DMS53 treated with DMSO at 0.1 percent for 48 hours (cell line): ENCODE measurements around the gene GRAMD1B.
"Not testable (repeated sequence)": the region's sequence is repeated elsewhere in the genome, so short reads cannot be mapped to it uniquely, and the experiment has no call there.

Experiments used
- DNase-seq: peaks from one replicate; lab custom pipeline; 2025; ENCODE audit not compliant: unreplicated experiment; lab: John Stamatoyannopoulos, UW

Gene GRAMD1B

DNA sequence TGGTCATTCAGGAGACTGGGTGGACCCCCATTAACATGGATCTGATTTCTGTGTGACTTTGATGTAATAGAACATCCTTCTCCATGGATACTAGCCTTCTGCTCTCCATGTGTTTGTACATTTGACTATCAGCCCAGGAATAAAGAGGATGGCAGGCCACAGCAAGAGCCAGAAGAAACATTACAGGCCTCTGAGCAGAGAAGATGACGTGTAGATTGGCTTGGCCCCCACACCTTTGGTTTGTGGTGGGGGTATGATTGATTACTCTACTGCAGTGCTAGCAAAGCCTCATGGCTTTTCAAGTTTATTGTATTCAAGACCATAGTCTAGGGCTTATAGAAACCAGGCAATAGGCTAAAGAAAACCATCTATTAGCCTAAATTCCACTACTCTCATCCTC is 77.0 kb downstream of the GRAMD1B start:
- DNase-seq: no peak

DNA sequence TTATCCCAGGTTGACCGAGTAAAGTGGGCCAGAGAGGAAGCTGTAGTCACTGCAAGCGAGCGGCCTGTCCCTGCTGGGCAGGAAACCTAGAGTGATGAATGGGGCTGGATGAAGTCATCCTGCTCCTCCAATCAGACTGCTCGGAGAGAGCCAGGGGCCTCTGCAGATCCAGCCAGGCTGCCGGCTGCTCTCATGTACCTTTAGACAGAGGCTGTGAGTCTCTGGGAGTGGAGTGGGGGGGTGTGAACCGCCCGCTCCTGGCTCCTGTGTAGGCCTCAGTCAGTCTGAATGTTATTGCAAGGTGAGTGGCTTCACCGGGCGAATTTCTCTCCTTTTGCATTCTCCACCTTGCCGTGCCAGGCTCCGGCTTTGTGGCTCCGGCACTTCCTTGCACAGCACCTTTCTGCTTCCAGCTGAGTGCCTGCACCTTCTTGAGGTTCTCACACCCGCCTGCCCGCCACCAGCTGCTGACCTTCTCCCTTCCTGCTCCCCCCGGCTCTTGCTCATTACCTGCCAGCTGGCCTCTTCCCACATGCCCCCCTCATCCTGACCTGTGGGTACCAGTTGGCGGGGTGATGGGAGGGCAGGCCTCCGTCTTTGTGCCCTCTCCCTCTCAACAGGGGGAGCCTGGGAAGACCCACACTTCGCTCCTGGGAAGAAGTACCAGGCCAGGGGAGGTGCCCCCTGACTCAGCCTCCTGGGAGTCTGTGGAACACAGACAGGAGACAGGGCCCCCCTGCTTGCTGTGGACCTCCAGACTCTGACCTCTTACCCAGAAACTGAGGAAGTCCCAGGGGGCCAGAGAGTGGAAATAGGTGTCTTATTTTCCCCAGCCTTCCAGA is 79.9 kb downstream of the GRAMD1B start:
- peak; percentile 81 for DNase-seq

DNA sequence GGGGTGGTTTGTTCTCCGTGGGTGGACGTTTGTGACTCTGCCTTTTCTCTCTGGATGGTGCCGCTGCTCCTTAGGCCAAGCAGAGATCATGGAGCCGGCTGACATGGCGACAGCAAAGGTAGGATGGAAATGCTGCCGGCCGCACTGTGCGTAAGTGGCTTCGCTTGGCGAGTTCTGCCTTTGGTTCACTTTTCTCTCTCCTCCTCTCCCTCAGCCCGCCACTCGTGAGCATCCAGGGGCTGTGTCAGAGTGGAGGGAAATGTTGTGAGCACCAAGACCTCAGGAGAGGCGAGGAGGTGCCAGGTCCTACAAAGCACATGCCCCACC is 80.5 kb downstream of the GRAMD1B start:
- DNase-seq: no peak

DNA sequence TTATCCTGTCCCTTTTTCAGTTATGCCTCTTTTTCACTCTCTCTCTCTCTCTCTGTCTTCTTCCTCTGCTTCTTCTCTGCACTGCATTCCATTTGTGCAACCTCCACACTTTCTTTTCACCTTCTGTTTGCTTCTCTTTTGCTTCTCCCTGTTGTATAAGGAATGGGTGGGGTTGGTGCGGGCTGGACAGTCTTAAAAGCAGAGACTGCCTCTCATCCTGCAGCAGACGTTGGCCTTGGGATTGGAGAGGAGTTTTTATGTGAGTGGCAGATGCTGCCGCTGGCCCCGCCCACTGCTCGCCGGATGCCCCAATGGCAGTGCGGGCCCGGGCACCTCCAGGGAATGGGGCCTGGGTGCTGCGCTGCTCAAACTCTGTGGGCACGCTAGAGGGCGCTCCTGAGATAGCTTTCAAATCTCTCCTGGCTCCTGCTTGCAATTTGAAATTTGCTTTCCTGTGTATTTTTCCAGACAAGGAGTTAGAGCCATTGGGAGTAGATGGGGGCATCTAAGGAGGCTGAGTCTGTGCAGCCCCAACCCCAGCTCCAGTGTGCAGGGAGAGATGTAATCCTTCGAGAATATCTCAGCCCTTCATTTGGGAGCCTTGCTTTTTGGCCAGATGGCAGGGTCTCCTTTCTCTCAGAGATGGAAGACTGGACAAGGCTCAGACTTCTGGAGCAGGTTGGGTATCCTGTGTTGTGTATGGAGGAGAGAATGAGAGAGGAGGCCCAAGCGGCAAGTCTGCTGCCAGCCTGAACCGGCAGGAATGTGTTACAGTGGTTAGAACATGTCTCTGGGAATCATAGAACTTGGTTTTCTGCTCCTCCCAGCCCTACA is 81.2 kb downstream of the GRAMD1B start:
- peak; percentile 94 for DNase-seq

DNA sequence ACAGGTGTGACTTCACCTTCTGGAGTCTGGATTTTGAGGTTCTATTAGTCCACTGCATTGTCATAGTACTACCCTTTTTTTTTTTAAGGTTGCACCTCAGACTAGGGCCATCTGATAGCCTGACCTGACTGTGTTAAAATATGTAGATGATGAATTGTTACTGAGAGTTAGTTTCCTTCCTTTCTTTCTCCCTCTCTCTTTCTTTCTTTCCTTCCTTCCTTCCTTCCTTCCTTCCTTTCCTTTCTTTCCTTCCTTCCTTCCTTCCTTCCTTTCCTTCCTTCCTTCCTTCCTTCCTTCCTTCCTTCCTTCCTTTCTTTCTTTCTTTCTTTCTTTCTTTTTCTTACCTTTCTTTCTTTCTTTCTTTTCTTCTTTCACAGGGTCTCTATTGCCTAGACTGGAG is 83.2 kb downstream of the GRAMD1B start:
- not testable (repeated sequence) for DNase-seq

GRCh38 chr11:123516238-123516637 is 86.2 kb downstream of the GRAMD1B start:
- no peak for DNase-seq

DNA sequence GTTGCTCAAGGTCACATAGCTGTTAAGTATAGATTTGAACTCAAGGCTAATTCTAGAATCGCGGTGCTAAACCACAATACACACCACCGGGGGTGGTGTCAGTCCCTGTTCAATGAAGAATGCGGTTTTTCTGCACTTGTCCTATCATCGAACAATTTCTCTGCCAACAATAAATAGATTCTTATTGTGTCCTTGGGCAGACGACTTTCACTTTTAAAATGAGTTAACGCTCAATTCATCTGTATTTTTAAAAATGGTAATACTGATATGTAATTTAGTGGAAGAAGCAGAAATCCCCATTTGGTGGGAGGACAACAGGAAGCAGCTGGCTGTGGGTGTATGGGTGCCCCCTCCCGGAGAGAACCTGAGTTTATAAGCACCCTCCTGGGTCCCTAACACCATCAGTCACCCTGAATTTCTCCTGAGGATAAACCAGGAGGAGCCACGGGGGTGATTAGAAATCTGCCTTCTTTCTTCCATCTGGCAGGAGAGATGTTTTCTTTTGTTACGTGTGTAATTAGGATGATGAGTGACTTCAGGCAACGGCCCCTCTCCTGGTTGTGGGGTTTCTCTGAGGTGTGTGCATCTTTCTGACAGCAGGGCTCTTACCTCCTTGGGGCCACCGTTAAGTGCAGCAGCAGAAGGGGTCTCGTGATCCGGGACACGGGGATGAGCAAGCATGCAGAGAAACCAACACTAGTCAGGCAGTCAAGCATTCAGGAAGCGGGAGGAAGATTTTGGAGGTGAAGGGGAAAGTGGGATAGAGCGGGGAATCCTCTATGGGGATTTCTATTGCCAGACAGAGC is 87.7 kb downstream of the GRAMD1B start:
- no peak for DNase-seq

GRCh38 chr11:123518496-123519054 is 88.5 kb downstream of the GRAMD1B start:
- DNase-seq: no peak

DNA sequence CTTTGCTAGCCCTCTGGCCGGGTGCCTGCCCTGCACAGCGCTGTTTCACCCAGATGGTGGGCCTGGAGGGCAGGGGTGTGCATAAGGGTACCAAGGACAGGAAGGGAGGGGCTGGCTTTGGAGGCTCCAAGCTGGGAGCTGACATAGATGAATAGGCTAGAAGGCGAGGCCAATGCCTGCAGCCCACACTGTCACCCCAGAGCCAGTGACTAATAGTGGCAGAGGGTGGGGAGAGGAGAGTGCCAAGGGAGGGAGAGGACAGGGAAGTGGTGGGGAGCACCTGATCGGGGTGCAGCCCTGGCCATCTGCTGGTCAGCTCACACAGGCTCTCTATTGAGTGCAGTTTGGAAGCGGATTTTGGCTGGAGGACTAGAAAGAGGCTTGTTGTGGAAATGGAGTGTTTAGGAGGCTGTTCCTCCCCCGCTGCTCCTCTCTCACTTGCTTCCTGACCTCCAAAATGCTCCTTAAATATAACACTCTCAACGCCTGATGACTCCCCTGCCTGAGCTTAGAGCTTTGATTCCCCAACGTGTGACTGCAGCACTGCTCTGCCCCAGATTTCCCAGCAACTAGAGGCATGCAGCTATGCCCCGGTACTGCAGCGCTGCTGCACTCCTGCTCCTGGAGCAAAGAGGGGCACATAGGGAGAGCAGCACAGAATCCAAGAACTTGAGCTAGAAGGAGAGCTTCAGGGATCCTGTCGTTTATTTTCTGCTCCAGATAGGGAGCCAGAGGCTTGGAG is 89.2 kb downstream of the GRAMD1B start:
- DNase-seq: no peak

GRCh38 chr11:123519797-123520193 is 89.7 kb downstream of the GRAMD1B start:
- no peak for DNase-seq

DNA sequence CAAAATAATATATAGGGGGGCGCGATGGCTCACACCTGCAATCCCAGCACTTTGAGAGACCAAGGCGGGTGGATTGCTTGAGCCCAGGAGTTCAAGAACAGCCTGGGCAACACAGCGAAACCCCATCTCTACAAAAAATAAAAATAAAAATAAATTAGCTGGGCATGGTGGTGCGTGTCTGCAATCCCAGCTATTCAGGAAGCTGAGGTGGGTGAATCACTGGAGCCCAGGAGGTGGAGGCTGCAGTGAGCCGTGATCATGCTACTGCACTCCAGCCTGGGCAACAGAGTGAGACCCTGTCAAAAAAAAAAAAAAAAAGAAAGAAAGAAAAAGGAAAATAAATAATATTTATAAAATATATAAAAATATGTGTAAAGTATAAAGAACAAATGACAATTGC is 90.4 kb downstream of the GRAMD1B start:
- not testable (repeated sequence) for DNase-seq

DNA sequence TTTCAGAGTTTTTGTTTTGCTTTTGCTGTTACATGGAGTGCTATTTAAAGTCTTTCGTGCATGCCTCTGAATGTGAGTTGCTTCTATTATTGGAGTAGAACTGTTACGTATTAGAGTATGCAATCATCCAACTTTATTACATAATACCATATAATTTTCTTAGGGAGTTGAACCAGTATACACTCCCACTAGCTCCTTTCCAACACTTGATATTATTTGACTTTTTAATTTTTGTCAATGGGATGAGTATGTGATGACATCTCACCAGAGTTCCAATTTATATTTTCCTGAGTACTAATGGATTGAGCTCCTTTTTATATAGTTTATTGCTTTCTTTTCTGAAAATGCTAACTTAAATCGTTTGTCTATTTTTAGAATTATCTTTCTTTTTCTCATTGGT is 90.9 kb downstream of the GRAMD1B start:
- DNase-seq: no peak

GRCh38 chr11:123521930-123522329 is 91.9 kb downstream of the GRAMD1B start:
- DNase-seq: no peak

- no peak for DNase-seq
Measured at GRCh38 chr11:123523539-123523938, 93.5 kb downstream of the GRAMD1B start.

GRCh38 chr11:123525097-123525496 is 95.0 kb downstream of the GRAMD1B start:
- no peak for DNase-seq

GRCh38 chr11:123525511-123525918 is 95.4 kb downstream of the GRAMD1B start:
- no peak for DNase-seq

DNA sequence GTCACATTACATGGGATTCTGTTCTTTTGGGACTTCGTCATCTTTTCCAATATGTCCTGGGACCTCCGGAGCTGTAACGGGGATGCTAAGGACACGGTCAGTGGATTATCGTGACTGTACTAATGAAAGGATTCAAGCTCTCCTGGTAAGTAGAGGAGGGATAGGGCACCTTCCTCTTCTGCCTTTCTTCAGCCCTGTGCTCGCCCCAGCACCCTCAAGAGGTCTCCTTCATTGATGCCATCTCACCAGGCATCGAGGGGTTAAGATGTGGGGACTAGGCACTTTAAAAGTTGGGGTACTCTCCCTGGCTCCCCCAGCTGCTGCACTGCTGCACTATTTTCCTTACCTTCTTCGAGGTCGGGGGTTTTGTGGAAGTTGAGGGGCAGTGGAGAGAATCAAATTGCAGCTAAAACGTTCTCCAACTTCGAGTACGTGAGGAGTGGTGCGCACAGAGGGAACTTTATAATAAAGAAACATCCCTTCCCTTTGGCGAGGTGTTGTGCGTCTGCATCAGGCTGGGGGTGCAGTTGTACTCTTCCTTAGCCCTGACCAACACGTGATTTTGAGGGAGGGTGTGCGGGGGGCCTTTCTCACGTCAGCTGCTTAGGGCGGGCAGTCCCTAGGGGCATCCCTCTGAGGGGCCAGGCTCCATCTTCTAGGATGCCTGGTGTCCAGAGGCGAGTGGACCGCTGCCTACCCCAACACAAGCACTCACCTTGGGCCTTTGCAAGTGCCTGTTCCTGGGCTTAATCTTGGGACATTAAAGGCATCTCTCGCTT is 96.1 kb downstream of the GRAMD1B start:
- DNase-seq: no peak

DNA sequence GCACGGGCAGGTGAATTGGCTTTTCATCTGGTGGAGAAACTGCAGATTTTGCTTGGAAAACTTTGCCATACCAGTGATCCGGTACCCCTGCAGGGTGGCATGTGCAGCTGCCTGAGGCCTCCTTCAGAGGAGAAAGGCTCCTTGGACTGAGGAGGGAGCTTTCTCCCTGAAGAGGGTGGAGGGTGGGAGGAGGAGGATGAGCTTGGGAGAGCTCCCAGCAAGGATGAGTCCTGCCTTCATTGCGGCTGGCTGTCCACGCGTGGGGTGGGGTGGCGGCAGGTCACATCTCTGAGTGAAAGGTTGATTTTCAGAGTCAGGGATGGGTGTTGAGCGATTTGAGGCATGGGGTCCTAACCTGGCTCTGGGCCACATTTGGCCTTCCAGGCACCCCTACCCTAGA is 96.8 kb downstream of the GRAMD1B start:
- no peak for DNase-seq

DNA sequence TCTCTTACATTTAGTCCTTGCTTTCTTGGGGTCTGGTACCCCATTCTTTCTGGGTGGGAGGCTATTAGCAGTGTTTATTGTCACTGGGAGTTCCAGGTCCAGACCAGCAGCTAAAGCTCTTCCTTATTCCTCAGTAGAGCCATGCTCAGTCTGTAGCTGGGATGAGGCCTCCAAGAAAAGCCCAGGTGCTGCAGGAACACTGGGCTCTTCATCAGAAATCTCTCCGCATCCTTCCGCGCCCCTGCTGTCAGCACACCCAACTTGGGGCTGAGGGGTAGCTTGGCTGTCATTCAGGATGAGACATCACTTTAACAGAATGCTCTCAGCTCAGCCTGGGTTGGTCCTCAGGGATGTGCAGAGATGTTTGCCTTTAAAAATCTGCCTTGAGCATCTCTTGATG is 97.5 kb downstream of the GRAMD1B start:
- no peak for DNase-seq

DNA sequence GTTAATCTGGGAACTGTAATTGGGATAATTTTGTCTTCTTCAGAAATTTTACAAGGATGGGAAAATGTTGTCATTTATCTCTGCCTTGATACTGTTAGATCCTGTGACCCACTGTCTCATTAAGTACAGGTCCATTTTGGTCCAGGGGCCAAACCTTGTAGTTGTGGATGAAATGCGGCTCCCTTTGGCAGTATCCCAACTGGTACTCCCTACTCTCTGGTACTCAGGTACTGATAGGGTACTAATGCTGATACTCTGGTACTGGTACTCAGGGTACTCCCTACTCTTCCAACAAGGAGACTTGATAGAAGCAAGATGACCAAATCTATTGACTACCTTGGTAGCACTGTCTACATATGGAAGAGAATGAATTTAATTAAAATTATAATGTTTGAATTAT is 97.9 kb downstream of the GRAMD1B start:
- no peak for DNase-seq
